HG02981 (cell line): Measurements from ENCODE around the gene ENTHD1.
"Not testable (repeated sequence)": the region's sequence is repeated elsewhere in the genome, so short reads cannot be mapped to it uniquely, and the experiment has no call there.

Experiments used
- ATAC-seq: cut with Tn5 transposase; IDR thresholded peaks from one replicate; pipeline ENCODE4 v1.9.1; 2021; ENCODE audit warnings: mild to moderate bottlenecking, moderate library complexity; ENCODE audit not compliant: unreplicated experiment

The ENTHD1 gene

GRCh38 chr22:39925273-39925672, 31.7 kb upstream of the ENTHD1 start:
- ATAC-seq, result no peak

DNA sequence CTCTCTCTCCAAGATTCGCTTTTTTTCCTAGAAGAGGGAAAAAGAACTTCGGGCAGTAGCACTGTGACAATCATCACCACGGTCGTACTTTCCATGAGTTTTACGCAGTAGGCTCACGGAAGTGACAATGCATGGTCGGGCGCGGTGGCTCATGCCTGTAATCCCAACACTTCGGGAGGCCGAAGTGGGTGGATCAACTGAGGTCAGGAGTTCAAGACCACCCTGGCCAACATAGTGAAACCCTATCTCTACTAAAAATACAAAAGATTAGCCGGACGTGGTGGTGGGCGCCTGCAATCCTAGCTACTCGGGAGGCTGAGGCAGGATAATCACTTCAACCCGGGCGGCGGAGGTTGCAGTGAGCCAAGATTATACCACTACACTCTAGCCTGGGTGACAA, 30.7 kb upstream of the ENTHD1 start:
- no peak for ATAC-seq

GRCh38 chr22:39923696-39924095, 30.1 kb upstream of the ENTHD1 start:
- no peak for ATAC-seq

- no peak for ATAC-seq
Observed at GRCh38 chr22:39920134-39920743, 26.7 kb upstream of the ENTHD1 start.

- no peak for ATAC-seq
Observed at GRCh38 chr22:39917776-39918495, 24.4 kb upstream of the ENTHD1 start.

DNA sequence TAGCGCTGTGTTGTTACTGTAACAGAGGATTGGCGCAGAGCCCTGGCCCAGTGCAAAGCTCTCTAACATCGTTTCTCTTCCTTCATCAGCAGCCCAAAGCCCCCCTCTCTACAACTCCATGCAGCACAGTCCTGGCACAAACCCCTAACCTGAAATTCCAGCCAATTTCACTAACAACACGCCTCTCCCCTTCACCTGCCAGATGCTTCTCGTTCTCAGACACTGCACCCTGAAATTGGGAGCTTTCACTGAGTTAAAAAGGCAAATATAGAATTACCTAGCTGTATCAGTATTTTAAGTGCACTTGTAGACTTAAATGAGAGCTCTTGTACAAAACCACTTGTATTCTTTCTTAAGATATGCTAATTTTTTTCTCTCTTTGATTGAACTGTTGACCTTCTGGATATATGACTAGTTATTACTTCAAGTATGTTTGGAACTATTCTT, 23.7 kb upstream of the ENTHD1 start:
- ATAC-seq, result no peak

DNA sequence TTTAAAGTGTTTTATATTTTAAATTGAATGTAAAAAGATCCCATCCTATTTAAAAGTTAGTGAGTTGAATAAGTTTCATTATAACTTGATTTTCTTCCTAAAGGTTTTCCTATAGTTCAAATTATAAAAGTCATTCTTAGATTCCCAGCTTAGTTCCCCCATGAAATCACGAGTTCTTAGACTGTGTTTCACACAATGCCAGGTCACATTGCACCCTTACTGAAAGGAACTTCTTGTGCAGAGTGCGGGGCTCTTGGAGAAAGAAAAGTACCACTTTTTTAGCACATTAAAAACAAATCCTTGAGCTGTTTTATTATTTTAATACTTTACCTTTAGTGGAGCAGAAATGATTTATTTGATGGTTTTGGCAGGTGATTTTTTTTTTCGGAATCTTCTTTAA, 22.9 kb upstream of the ENTHD1 start:
- no peak for ATAC-seq

DNA sequence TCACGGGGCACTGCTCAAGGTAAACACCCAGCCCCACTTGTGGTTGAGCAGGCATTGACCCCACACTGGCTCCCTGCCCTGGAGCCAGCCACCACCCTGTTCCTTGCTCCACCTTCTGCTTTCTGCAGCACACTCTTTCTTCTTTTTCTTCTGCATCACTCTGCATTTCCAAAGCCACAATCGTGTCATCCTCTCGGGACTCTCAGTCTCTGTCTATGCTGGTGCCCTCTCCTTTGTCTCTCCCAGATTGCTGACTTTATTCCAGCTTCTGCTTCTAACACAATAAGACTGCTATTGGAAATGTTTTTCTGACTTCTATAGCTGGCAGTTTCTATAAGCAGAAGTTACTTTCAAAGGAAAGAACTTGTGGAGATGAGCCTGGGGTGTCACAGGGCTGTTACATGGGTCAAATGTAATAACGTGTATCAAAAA, 21.8 kb upstream of the ENTHD1 start:
- ATAC-seq, result no peak

GRCh38 chr22:39914584-39914983, 21.0 kb upstream of the ENTHD1 start:
- ATAC-seq, result no peak

- no peak for ATAC-seq
Observed at GRCh38 chr22:39913886-39914285, 20.3 kb upstream of the ENTHD1 start.

GRCh38 chr22:39913321-39913720, 19.8 kb upstream of the ENTHD1 start:
- no peak for ATAC-seq

DNA sequence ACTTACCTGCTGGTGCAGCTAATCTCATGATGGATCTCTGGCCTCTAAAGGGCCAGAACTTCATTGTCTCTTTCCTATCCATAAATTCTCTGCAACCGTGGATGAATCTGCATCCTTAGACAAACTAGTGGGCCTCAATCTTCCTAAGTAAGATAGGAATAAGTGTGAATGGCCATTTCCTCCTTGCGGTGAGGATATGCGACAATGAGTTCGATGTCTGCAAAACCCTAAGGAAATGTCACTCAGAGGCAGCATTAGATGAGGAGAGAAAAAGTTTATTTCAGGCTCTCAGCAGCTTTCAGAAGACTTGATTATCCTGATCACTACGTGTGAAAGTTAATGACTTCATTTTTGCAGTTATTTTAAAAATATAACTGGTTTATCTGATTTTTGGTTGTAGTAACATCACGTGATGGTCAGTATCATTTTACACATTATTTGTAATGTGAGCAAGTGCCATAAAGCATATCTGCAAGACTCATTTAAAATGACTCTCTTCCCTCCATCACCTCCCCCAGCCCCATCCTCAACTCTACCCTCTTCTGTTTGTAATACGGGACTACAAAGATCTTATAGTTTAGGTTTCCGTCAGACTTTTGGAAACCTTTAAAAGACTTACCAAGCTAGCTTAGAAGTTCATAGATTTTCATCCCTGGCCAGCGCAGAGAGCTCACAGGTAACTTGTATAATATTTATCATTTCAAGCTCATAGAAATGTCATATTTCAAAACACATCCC, 17.5 kb upstream of the ENTHD1 start:
- ATAC-seq, result no peak

DNA sequence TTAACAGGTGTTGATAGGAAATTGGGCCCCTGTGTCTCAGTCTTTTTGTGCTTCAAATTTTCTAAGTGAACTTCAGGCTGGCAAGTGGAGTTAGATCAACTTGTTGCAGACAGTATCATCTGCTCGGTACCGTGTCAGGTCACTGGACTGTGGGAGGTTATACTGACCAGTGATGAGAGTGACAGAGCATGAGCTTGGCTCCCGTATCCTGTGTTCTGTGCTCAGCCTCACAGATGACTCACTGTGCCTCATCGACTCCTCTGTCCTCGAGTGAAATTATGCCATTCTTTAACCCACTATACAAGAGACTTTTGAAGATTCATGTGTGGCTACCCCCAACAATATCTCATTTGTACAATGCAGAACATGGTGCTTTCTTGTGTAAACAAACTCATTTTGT, 15.2 kb upstream of the ENTHD1 start:
- ATAC-seq, result no peak

- no peak for ATAC-seq
Observed at GRCh38 chr22:39908136-39908535, 14.6 kb upstream of the ENTHD1 start.

DNA sequence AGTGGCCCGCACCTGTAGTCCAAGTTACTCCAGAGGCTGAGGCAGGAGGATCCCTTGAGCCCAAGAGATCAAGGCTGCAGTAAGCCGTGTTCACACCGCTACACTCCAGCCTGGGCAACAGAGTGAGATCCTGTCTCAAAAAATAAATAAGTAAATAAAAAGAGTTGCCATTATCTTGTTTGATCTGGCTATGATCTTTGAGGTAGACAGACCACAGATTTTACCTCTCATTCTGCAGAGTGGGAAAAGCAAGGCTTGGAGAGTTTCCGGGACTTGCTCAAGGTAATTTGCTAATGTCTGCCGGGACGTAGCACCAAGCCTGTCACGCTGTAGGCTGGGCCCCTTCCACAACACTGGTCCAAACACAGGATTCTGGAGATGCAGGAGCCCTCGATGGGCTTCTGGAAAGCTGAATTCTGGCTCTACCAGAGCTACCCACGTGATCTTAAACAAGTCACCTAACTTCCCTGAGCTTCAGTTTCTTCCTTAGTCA, 14.1 kb upstream of the ENTHD1 start:
- ATAC-seq, result no peak

- no peak for ATAC-seq
Observed at GRCh38 chr22:39907047-39907446, 13.5 kb upstream of the ENTHD1 start.

- ATAC-seq, result no peak
Observed at GRCh38 chr22:39906207-39906606, 12.6 kb upstream of the ENTHD1 start.

- no peak for ATAC-seq
Observed at GRCh38 chr22:39905687-39906086, 12.1 kb upstream of the ENTHD1 start.

- ATAC-seq, result no peak
Observed at GRCh38 chr22:39904862-39905261, 11.3 kb upstream of the ENTHD1 start.

DNA sequence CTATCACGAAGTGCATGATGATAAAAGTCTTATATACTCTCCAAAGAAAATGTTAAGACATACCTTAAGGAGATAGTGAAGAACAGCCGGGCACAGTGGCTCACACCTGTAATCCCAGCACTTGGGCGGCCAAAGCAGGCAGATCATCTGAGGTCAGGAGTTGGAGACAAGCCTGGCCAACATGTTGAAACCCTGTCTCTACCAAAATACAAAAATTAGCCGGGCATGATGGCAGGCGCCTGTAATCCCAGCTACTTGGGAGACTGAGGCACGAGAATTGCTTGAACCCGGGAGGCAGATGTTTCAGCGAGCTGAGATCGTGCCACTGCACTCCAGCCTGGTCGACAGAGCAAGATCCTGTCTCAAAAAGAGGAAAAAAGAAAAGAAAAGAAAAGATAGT, 10.5 kb upstream of the ENTHD1 start:
- not testable (repeated sequence) for ATAC-seq

- no peak for ATAC-seq
Observed at GRCh38 chr22:39901565-39902146, 8.1 kb upstream of the ENTHD1 start.
